Fibroblast of villous mesenchyme (primary cell): Measurements from ENCODE around the gene MPL. TPM values are rescaled to one million over a fixed set of nuclear protein-coding genes. Genes with fewer than 3 reads are reported as not detected.

ENCODE experiments used
- DNase-seq: peaks from one replicate; pipeline ENCODE4 v3.0.0-alpha.2; 2010; ENCODE audit warnings: low read depth
- H3K4me3 ChIP-seq: 2 replicates; pipeline ENCODE4 v1.5.1; 2011; ENCODE audit warnings: low read depth, mild to moderate bottlenecking, low read length
- total RNA-seq: library from RNA; depleted of rRNA; stranded (reverse); fragments of >200 nt; gene quantifications from 2 replicates; pipeline ENCODE4 v1.2.3, GENCODE V29; 2012
- TF ChIP-seq, protein P1 (sequence below): IDR thresholded peaks from 2 replicates; pipeline ENCODE4 v1.5.1; 2012; ENCODE audit warnings: low read depth, mild to moderate bottlenecking, low read length; ENCODE audit not compliant: insufficient read depth

Gene MPL
- total RNA-seq, 1 donor = not detected

DNA sequence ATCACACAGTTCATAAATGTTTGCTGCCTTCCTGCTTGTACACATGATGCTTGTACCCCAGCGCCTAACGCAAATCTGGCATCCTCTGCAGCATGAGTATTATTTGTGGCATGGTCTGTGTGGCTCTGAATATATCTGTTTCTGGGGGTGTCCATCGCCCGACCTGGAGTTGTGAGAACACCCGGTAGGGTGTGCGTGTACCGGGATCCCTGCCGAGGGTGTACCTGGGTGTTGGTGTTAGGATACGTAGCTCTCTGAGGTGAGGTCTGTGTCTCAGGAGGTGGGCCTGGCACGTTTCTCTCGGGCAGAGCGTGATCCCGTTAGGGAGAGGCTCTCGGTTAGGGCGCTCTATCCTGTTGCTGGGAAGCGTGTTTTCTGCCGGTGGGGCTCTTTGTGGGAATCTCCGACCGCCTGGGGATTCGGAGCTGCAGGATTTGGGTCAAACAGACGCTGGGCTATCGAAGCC is 10.8 kb downstream of the MPL start:
- no peak for DNase-seq
- TF ChIP-seq, protein P1, sequence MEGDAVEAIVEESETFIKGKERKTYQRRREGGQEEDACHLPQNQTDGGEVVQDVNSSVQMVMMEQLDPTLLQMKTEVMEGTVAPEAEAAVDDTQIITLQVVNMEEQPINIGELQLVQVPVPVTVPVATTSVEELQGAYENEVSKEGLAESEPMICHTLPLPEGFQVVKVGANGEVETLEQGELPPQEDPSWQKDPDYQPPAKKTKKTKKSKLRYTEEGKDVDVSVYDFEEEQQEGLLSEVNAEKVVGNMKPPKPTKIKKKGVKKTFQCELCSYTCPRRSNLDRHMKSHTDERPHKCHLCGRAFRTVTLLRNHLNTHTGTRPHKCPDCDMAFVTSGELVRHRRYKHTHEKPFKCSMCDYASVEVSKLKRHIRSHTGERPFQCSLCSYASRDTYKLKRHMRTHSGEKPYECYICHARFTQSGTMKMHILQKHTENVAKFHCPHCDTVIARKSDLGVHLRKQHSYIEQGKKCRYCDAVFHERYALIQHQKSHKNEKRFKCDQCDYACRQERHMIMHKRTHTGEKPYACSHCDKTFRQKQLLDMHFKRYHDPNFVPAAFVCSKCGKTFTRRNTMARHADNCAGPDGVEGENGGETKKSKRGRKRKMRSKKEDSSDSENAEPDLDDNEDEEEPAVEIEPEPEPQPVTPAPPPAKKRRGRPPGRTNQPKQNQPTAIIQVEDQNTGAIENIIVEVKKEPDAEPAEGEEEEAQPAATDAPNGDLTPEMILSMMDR = no peak
- H3K4me3 ChIP-seq = peak overlapping the region; percentile 63

DNA sequence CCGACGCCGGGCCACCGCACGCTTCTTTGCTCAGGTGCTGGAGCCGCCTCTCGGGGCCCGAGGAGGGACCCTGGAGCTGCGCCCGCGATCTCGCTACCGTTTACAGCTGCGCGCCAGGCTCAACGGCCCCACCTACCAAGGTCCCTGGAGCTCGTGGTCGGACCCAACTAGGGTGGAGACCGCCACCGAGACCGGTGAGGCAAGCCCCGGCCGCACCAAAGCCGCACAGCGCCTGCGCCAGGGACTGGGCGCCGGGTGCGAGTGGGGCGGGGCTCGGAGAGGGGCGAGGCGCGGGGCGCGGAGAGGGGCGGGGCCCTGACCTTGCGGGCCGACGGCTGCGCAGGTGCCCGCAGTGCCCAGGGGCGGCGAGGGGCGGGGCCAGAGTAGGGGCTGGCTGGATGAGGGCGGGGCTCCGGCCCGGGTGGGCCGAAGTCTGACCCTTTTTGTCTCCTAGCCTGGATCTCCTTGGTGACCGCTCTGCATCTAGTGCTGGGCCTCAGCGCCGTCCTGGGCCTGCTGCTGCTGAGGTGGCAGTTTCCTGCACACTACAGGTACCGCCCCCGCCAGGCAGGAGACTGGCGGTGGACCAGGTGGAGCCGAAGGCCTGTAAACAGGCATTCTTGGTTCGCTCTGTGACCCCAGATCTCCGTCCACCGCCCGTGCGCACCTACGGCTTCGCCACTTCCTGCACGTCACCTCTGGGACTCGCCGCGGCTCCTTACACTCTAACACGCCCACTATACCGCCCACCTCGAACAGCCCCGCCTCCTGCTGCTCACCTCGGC is 11.4 kb downstream of the MPL start:
- peak; percentile 54 for DNase-seq
- peak overlapping the region; percentile 63 for H3K4me3 ChIP-seq
- TF ChIP-seq, protein P1 = no peak

DNA sequence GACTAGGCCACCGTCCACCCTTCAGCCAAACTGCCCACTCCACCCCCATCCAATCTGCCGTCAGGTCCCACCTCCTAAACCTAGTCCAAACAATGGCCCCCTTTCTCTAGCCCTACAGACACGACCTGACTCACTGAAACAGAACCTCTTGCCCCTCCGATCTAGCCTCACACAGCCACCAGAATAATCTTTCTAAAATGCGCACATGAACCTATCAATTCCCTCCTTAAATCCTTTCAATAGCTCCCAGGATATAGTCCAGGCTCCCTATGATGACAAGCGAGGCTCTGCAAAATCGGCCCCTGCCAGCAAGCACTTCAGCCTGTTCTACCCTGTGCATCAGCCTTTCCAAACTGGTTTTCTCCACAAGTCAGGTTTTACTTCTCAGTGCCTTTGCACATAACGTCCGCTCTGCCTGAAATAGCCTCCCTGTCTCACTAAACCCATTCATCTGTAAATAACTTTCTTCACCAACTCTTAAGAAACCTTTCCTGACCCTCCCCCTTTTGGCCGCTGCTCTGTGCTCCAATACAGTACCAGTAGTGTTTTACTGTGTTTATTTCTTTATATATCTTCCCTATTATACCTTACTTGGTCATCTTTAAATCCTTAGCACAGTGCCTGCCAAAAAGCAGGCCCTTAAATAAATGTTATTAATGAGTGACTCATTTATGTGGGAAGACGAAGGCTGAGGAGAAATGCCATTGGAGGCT is 12.1 kb downstream of the MPL start:
- DNase-seq = peak; percentile 60
- TF ChIP-seq, protein P1 = no peak
- H3K4me3 ChIP-seq = peak overlapping the region; percentile 63

DNA sequence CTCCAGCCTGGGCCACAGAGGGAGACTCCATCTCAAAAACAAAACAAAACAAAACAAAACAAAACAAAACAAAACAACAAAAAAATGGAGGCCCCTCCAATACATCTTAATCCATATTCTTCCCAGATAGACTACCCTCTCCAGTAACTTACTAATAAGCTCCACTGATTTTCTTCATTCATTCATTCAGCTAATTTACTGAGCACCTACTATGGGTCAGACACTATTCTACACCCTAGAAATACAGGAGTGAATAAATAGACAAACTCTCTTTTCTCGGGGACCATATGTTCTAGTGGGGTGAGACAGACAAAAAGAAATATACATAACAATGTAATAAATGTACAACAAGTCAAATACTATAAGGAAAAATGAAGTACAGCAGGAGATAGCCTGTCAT is 13.4 kb downstream of the MPL start:
- TF ChIP-seq, protein P1 = no peak
- no peak for DNase-seq

DNA sequence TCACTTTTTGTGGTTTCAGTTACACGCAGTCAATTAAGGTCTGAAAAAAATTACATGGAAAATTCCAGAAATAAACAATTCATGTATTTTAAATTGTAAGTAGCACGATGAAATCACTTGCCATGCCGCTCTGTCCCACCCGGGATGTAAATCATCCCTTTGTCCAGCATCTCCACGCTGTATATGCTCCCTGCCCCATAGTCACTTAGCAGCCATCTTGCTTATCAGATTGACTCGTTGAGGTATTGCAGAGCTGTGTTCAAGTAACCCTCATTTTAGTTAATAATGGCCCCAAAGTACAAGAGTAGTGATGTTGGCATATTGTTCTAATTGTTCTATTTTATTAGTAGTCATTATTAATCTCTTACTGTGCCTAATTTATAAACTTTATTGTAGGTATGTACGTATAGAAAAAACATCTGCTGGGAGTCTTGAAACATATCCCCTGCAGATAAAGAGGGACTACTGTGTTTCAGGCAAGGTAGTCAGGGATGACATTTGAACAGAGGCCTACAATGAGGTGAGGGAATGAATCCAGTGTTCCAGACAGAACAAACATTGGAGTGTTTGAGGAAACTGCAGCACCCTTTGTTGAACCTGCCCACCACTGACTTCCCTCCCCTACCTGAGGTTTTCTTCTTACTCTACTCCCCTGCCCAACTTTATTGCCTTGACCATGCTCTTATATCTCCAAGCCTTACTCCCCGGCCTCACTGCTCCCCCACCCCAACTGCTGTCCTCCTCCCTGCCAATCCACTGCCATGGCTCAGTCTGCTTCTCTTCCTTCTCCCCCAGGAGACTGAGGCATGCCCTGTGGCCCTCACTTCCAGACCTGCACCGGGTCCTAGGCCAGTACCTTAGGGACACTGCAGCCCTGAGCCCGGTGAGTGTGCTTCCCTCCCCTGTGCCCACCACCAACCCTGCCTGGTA is 14.1 kb downstream of the MPL start:
- DNase-seq = no peak
- TF ChIP-seq, protein P1 = no peak
- no peak overlapping the region for H3K4me3 ChIP-seq

More for the DNA sequence above, 13.4 kb downstream of the MPL start:
- no peak overlapping the region for H3K4me3 ChIP-seq

DNA sequence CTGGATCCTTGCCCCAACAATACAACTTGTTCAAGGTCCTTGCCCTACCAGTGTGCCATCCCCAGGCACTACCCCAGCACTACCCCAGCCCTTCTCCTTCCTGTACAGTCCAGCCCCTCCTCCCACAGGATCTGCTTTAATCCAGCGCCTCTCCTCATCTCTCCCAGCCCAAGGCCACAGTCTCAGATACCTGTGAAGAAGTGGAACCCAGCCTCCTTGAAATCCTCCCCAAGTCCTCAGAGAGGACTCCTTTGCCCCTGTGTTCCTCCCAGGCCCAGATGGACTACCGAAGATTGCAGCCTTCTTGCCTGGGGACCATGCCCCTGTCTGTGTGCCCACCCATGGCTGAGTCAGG is 14.7 kb downstream of the MPL start:
- no peak for DNase-seq
- TF ChIP-seq, protein P1 = no peak
- H3K4me3 ChIP-seq = no peak overlapping the region
